ELF-1 (cell line): ENCODE results near the gene DLG2.

Experiments
- DNase-seq: peaks from one replicate; pipeline ENCODE4 v3.0.0-alpha.2; 2016; ENCODE audit warnings: low read depth, low spot score

Gene DLG2

GRCh38 chr11:83725269-83725560, 1901.9 kb downstream of the DLG2 start:
- DNase-seq = peak; percentile 91

- peak; percentile 54 for DNase-seq
Observed at GRCh38 chr11:83723999-83724398, 1903.1 kb downstream of the DLG2 start.

GRCh38 chr11:83722392-83723119, 1904.6 kb downstream of the DLG2 start:
- DNase-seq = no peak

GRCh38 chr11:83721263-83721662, 1905.9 kb downstream of the DLG2 start:
- no peak for DNase-seq

GRCh38 chr11:83720675-83721074, 1906.5 kb downstream of the DLG2 start:
- no peak for DNase-seq

GRCh38 chr11:83717537-83717936, 1909.6 kb downstream of the DLG2 start:
- DNase-seq = peak; percentile 62

GRCh38 chr11:83715927-83716535, 1911.1 kb downstream of the DLG2 start:
- no peak for DNase-seq

- DNase-seq = no peak
Observed at GRCh38 chr11:83713708-83714107, 1913.4 kb downstream of the DLG2 start.

GRCh38 chr11:83711106-83711527, 1916.0 kb downstream of the DLG2 start:
- no peak for DNase-seq

- no peak for DNase-seq
Observed at GRCh38 chr11:83709434-83709833, 1917.7 kb downstream of the DLG2 start.

GRCh38 chr11:83706566-83706965, 1920.6 kb downstream of the DLG2 start:
- no peak for DNase-seq

GRCh38 chr11:83702796-83703195, 1924.3 kb downstream of the DLG2 start:
- no peak for DNase-seq

- DNase-seq = no peak
Observed at GRCh38 chr11:83697518-83697917, 1929.6 kb downstream of the DLG2 start.

- no peak for DNase-seq
Observed at GRCh38 chr11:83695046-83695445, 1932.1 kb downstream of the DLG2 start.

- no peak for DNase-seq
Observed at GRCh38 chr11:83694191-83694910, 1932.8 kb downstream of the DLG2 start.

- no peak for DNase-seq
Observed at GRCh38 chr11:83693306-83693992, 1933.7 kb downstream of the DLG2 start.

- no peak for DNase-seq
Observed at GRCh38 chr11:83692675-83693074, 1934.5 kb downstream of the DLG2 start.

- DNase-seq = peak; percentile 33
Observed at GRCh38 chr11:83691451-83691950, 1935.6 kb downstream of the DLG2 start.

GRCh38 chr11:83689144-83689780, 1937.9 kb downstream of the DLG2 start:
- DNase-seq = no peak

GRCh38 chr11:83687787-83688186, 1939.4 kb downstream of the DLG2 start:
- no peak for DNase-seq

- no peak for DNase-seq
Observed at GRCh38 chr11:83685730-83686129, 1941.4 kb downstream of the DLG2 start.

GRCh38 chr11:83684071-83684470, 1943.1 kb downstream of the DLG2 start:
- DNase-seq = no peak
